H1 (cell line): ENCODE measurements around the gene INTS7. TPM values are rescaled to one million over a fixed set of nuclear protein-coding genes. Genes with fewer than 3 reads are reported as not detected.

ENCODE experiments used
- CTCF ChIA-PET: fragments of 300-600 bp; sonication (Branson Sonifier 250); formaldehyde crosslinking; loops from one replicate; lab custom pipeline; 2021; ENCODE audit not compliant: partially characterized antibody; lab: Charles Lee
- POLR2A ChIA-PET: fragments of 300-600 bp; sonication (Branson Sonifier 250); formaldehyde crosslinking; loops from one replicate; lab custom pipeline; 2021; ENCODE audit warnings: inconsistent platforms; ENCODE audit not compliant: partially characterized antibody; lab: Charles Lee
- DNase-seq, 2 experiments: peaks; one replicate each; pipeline versions ENCODE4 v3.0.0 to v3.0.0-alpha.2; 2010 to 2022; ENCODE audit warnings: low spot score in 2 of 2, low read depth in 1 of 2, mixed read lengths in 1 of 2
- FAIRE-seq: peaks from 2 replicates; lab custom pipeline; 2011; peaks lifted over from hg19 to GRCh38; lab: Jason Lieb, UNC
- H2AFZ ChIP-seq: 2 replicates; pipeline ENCODE4 v1.8.1; 2012; ENCODE audit warnings: low read length, inconsistent platforms
- H2AK5ac ChIP-seq: 2 replicates; pipeline ENCODE4 v1.6.1; 2013; ENCODE audit warnings: low read depth, low read length
- H2BK120ac ChIP-seq: replicated peaks from 2 replicates; pipeline ENCODE3; 2013; ENCODE audit warnings: low read depth, low read length, inconsistent platforms
- H2BK12ac ChIP-seq: 2 replicates; pipeline ENCODE4 v1.6.1; 2013; ENCODE audit warnings: low read depth, low read length
- H2BK15ac ChIP-seq: 2 replicates; pipeline ENCODE4 v1.6.1; 2013; ENCODE audit warnings: low read length
- H2BK20ac ChIP-seq: 2 replicates; pipeline ENCODE4 v1.6.1; 2013; ENCODE audit warnings: low read length
- H2BK5ac ChIP-seq: 2 replicates; pipeline ENCODE4 v1.6.1; 2013; ENCODE audit warnings: low read depth, low read length
- H3K14ac ChIP-seq: 2 replicates; pipeline ENCODE4 v1.6.1; 2013; ENCODE audit warnings: inconsistent platforms; ENCODE audit not compliant: insufficient read length
- H3K18ac ChIP-seq: 2 replicates; pipeline ENCODE4 v1.6.1; 2013; ENCODE audit warnings: low read length; ENCODE audit errors: extremely low read depth
- H3K23ac ChIP-seq: 2 replicates; pipeline ENCODE4 v1.6.1; 2013; ENCODE audit warnings: inconsistent platforms; ENCODE audit not compliant: insufficient read length
- H3K23me2 ChIP-seq: 2 replicates; pipeline ENCODE4 v1.6.1; 2013; ENCODE audit warnings: low read depth, low read length
- H3K27ac ChIP-seq: 2 replicates; pipeline ENCODE4 v1.6.1; 2011; ENCODE audit warnings: low read depth, low read length, inconsistent platforms
- H3K27me3 ChIP-seq, 4 experiments: replicated peaks in 1 of 4; 1 replicate in 1 of 4; 2 replicates in 3 of 4; pipeline versions ENCODE4 v1.6.1 to v1.8.1; 2011 to 2013; ENCODE audit warnings: low read length in 3 of 4, mild to moderate bottlenecking in 3 of 4, inconsistent platforms in 2 of 4, mixed read lengths in 2 of 4, moderate library complexity in 1 of 4; ENCODE audit not compliant: control insufficient read depth in 3 of 4, insufficient read depth in 3 of 4; ENCODE audit errors: extremely low read depth in 1 of 4
- H3K36me3 ChIP-seq, 4 experiments: 2 replicates each; pipeline versions ENCODE4 v1.6.1 to v1.8.1; 2011 to 2013; ENCODE audit warnings: mild to moderate bottlenecking in 4 of 4, low read length in 3 of 4, moderate library complexity in 2 of 4, control low read depth in 1 of 4, inconsistent platforms in 1 of 4; ENCODE audit not compliant: insufficient read depth in 4 of 4, control insufficient read depth in 2 of 4
- H3K4ac ChIP-seq: replicated peaks from 2 replicates; pipeline ENCODE3; 2013; ENCODE audit warnings: low read length, low read depth, mixed read lengths, inconsistent platforms; ENCODE audit not compliant: insufficient read length
- H3K4me1 ChIP-seq, 4 experiments: replicated peaks in 1 of 4; 1 replicate in 1 of 4; 2 replicates in 3 of 4; pipeline versions ENCODE4 v1.6.1 to v1.8.1; 2011 to 2013; ENCODE audit warnings: low read length in 3 of 4, inconsistent platforms in 2 of 4, mixed read lengths in 1 of 4; ENCODE audit not compliant: insufficient read depth in 4 of 4, control insufficient read depth in 3 of 4
- H3K4me2 ChIP-seq, 2 experiments: 2 replicates each; pipeline versions ENCODE4 v1.6.1 to v1.8.1; 2011 to 2013; ENCODE audit warnings: low read depth in 2 of 2, low read length in 2 of 2, control low read depth in 1 of 2, inconsistent platforms in 1 of 2, mild to moderate bottlenecking in 1 of 2; ENCODE audit not compliant: insufficient read depth in 1 of 2
- H3K4me3 ChIP-seq, 4 experiments: fragments of 200-600, 300-600 bp in 1 of 4; sonication (generic), shearing (Covaris generic), sonication (Bioruptor Twin) in 1 of 4; 2 replicates each; pipeline versions ENCODE4 v1.5.1 to v1.8.1; 2011 to 2016; ENCODE audit warnings: low read length in 4 of 4, low read depth in 3 of 4, control low read depth in 2 of 4, inconsistent platforms in 2 of 4, mild to moderate bottlenecking in 2 of 4, mixed read lengths in 1 of 4, moderate library complexity in 1 of 4; ENCODE audit not compliant: insufficient read depth in 2 of 4; ENCODE audit errors: extremely low read depth in 1 of 4
- H3K56ac ChIP-seq: replicated peaks from 2 replicates; pipeline ENCODE3; 2013; ENCODE audit warnings: low read depth, mild to moderate bottlenecking, mixed read lengths, low read length, inconsistent platforms; ENCODE audit not compliant: insufficient read length
- H3K79me1 ChIP-seq: 2 replicates; pipeline ENCODE4 v1.6.1; 2013; ENCODE audit warnings: low read depth, low read length, control low read depth
- H3K79me2 ChIP-seq, 2 experiments: 2 replicates each; pipeline versions ENCODE4 v1.6.1 to v1.8.1; 2012 to 2013; ENCODE audit warnings: low read length in 2 of 2, mild to moderate bottlenecking in 2 of 2, inconsistent platforms in 1 of 2; ENCODE audit not compliant: insufficient read depth in 2 of 2, control insufficient read depth in 1 of 2
- H3K9ac ChIP-seq, 4 experiments: replicated peaks in 1 of 4; 1 replicate in 1 of 4; 2 replicates in 3 of 4; pipeline versions ENCODE4 v1.6.1 to v1.8.1; 2011 to 2013; ENCODE audit warnings: low read depth in 3 of 4, low read length in 3 of 4, control low read depth in 2 of 4, mild to moderate bottlenecking in 2 of 4, moderate library complexity in 2 of 4, inconsistent platforms in 1 of 4; ENCODE audit errors: extremely low read depth in 1 of 4
- H3K9me3 ChIP-seq, 2 experiments: 2 replicates each; pipeline versions ENCODE4 v1.6.1 to v1.8.1; 2012 to 2013; ENCODE audit warnings: mild to moderate bottlenecking in 2 of 2, moderate library complexity in 2 of 2, control low read depth in 1 of 2, inconsistent platforms in 1 of 2, low read depth in 1 of 2, low read length in 1 of 2, mixed read lengths in 1 of 2; ENCODE audit not compliant: insufficient read depth in 2 of 2
- H4K20me1 ChIP-seq, 2 experiments: replicated peaks in 1 of 2; 2 replicates each; pipeline versions ENCODE3 to v1.8.1; 2011 to 2013; ENCODE audit warnings: inconsistent platforms in 2 of 2, low read length in 2 of 2, mild to moderate bottlenecking in 1 of 2; ENCODE audit not compliant: insufficient read depth in 2 of 2, control insufficient read depth in 1 of 2
- H4K5ac ChIP-seq: 2 replicates; pipeline ENCODE4 v1.6.1; 2013; ENCODE audit warnings: low read length, low read depth, mixed read lengths, inconsistent platforms; ENCODE audit not compliant: insufficient read length
- H4K8ac ChIP-seq: 2 replicates; pipeline ENCODE4 v1.8.0; 2013; ENCODE audit warnings: mild to moderate bottlenecking, moderate library complexity, low read length, inconsistent platforms; ENCODE audit not compliant: insufficient read depth; ENCODE audit errors: extremely low read depth
- H4K91ac ChIP-seq: replicated peaks from 2 replicates; pipeline ENCODE3; 2013; ENCODE audit warnings: low read length, mixed read lengths, inconsistent platforms; ENCODE audit not compliant: insufficient read length
- CHD1 ChIP-seq: IDR thresholded peaks from 2 replicates; pipeline ENCODE4 v1.6.1; 2012; ENCODE audit warnings: low read depth, low read length, improper control_type of control experiment
- TAF1 ChIP-seq: IDR thresholded peaks from 2 replicates; pipeline ENCODE4 v1.6.1; 2011; ENCODE audit warnings: mild to moderate bottlenecking, low read depth, low read length
- WGBS, 2 experiments: shearing (Covaris generic) in 1 of 2; methylation state at CpG; one replicate each; pipeline versions ENCODE4 v1.1.6 to v1.1.7; 2013 to 2015; ENCODE audit warnings: low lambda C conversion rate in 2 of 2, mixed read lengths in 2 of 2, inconsistent platforms in 1 of 2, low coverage in 1 of 2, missing lambda C conversion rate in 1 of 2; ENCODE audit not compliant: insufficient replicate concordance in 2 of 2, insufficient coverage in 1 of 2, insufficient read length in 1 of 2; ENCODE audit errors: extremely low coverage in 1 of 2, missing lambda C conversion rate in 1 of 2; 5-methylcytosine and 5-hydroxymethylcytosine counted together
- polyA plus RNA-seq, 7 experiments: library from polyadenylated mRNA; depleted of rRNA in 3 of 7; stranded (reverse) in 5 of 7; unstranded in 2 of 7; fragments of >200 nt in 5 of 7; fragments of 200-250 nt in 2 of 7; gene quantifications; 1 replicate in 5 of 7; 2 replicates in 1 of 7; 4 replicates in 1 of 7; pipeline versions ENCODE4 v1.2.1 to v1.2.3, GENCODE V29; 2011 to 2013; ENCODE audit warnings: missing spikeins in 2 of 7, mixed read lengths in 2 of 7
- total RNA-seq: library from RNA; stranded (reverse); fragmentation: NEBNext Ultra II Directional; extraction: Animal tissue kit (Norgen Biotek cat#: 25700); gene quantifications from 2 replicates; pipeline ENCODE4 v1.2.1, GENCODE V29; 2021

Gene INTS7
- total and polyA plus RNA-seq, 2 of the 8 experiments (the other 6 are each of a cell fraction or from before 2014, with no cell fraction given), result 15.2 to 22.4 TPM

DNA sequence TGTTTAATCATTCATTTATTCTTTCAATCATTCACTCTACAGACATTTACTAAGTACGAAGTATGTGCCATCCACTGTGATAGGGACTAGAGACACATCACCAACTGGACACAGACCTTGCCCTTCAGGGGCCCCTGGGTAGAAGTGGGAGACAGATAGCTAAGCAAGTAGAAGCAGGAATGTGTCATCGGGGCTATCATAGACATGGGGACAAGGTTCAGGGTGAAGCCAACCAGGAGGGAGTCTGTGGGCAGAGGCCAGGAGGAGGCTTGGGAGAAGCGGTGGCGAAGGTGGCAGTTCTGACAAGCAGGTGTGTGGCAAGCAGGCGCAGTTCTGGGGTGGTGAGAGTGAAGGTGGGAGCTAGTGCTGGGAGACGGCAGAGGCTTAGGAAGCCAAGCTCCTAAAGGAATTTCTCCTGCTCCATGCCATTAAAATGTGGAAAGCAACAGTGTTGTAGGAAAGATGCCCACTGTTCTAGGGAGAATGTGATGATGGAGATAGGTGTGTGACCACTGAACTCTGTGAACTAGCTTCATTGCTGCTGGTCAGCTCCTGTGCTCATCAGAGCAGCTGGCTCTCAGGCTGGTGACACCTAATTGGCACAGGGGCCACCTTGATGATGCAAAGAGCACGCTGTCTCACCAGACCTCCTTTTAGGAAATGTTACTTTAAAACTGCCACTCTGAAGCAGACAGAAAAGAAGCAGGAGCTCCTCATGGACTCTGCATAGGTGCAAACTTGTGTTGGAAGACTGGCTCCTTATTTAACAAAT lies 125.1 kb downstream of the INTS7 start:
- DNase-seq, result no peak
- Histone ChIP-seq H2BK15ac (no peak overlapping the region), H3K27ac (no peak overlapping the region), H3K27me3 (no peaks in the 10 kb centered on the region), H3K14ac (no peak overlapping the region), H4K5ac (no peak overlapping the region), H4K8ac (no peak overlapping the region), H2BK120ac (no peak overlapping the region), H2AFZ (no peak overlapping the region), H3K9ac (no peak overlapping the region), H3K18ac (no peak overlapping the region), H3K4ac (no peak overlapping the region), H3K79me2 (no peaks in the 10 kb centered on the region), H3K23ac (no peak overlapping the region), H2BK20ac (no peak overlapping the region), H3K79me1 (no peaks in the 10 kb centered on the region), H3K4me1 (no peaks in the 10 kb centered on the region), H4K91ac (no peak overlapping the region), H3K56ac (no peak overlapping the region), H2AK5ac (no peak overlapping the region), H3K4me3 (no peak overlapping the region), H4K20me1 (no peaks in the 10 kb centered on the region), H3K36me3 (no peaks in the 10 kb centered on the region), H3K23me2 (no peaks in the 10 kb centered on the region), H2BK5ac (no peak overlapping the region), H2BK12ac (no peak overlapping the region), H3K9me3 (peaks cover 0 to 6% of the 10 kb centered on the region in 2 experiments; a peak in 2 of 4 replicates), H3K4me2 (no peak overlapping the region)
- POLR2A ChIA-PET, result interaction anchor here (1.0 kb wide), 1 partner anchor 8 kb away, joined by 4 read pairs; no protein-coding TSS in a partner anchor
- no peak for FAIRE-seq
- CTCF ChIA-PET, result interaction anchor here (0.7 to 1.5 kb wide), 8 partner anchors 9 to 754 kb away, joined by 3 to 5 read pairs (median 3); no protein-coding TSS in a partner anchor
- TF ChIP-seq TAF1 (no peak), CHD1 (no peak)
- 85% methylated on average over 7 of the region's 7 CpGs; no CpG with 5 or more reads in 1 of the 2 experiments for WGBS, 2 experiments
